Loucy (cell line): ENCODE measurements around the gene PARP15.

Experiments used
- CTCF ChIP-seq: fragments of 200-600 bp; sonication (generic); conservative IDR thresholded peaks from 2 replicates; pipeline ENCODE4 v1.5.1; 2014; ENCODE audit warnings: mild to moderate bottlenecking, antibody characterized with exemption, low read length
- EZH2phosphoT487 ChIP-seq: fragments of 200-600 bp; IDR thresholded peaks from 2 replicates; pipeline ENCODE4 v1.6.1; 2018; ENCODE audit warnings: antibody characterized with exemption, mild to moderate bottlenecking, moderate library complexity, borderline replicate concordance

- no peak for TF ChIP-seq EZH2phosphoT487
- no peak for TF ChIP-seq CTCF
Observed at GRCh38 chr3:122681974-122682409, 104.5 kb downstream of the PARP15 start.
